ENCODE results near the gene WIZ. TPM values are rescaled to one million over a fixed set of nuclear protein-coding genes. Genes with fewer than 3 reads are reported as not detected.
A peak's percentile ranks its signal among the peaks of the same experiment; 100 is the strongest.

Gene WIZ
- total RNA-seq, 2 donors from 2014 or later = 13.4 to 14.8 TPM

DNA sequence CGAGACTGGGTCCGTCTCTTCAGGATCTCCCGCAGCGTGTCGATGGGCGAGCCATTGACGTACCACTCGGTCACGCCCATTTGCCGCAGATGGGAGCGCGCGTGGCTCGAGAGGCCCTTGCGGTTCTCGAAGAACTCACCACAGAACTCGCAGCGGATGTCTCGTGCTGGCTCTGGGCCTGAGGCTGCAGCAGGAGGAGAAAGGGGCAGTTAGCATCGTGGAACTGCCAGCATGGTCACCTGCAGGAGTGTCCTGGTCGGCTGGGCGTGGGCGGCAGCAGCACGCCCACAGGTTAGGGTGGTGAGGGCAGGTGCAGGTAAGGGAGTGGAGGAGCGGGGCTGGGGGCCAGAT is 22.4 kb downstream of the WIZ start:
- Mint-ChIP-seq H3K36me3 (ENCODE audit: insufficient read depth in 2 of 2) (peaks cover 20 to 30% of the 10 kb centered on the region in 2 donors), H3K4me1 (ENCODE audit: low read depth) (peaks cover 23% of the 10 kb centered on the region), H3K9me3 (no peaks in the 10 kb centered on the region), H3K27ac (no peak overlapping the region), H3K4me3 (no peak overlapping the region), H3K27me3 (ENCODE audit: low read depth) (no peaks in the 10 kb centered on the region)
- ATAC-seq (replicated peaks in 1 of 2) = no peak
- no peak for DNase-seq

- Mint-ChIP-seq H3K27ac (no peak overlapping the region), H3K36me3 (ENCODE audit: insufficient read depth in 2 of 2) (peaks cover 22 to 30% of the 10 kb centered on the region in 2 donors), H3K4me1 (ENCODE audit: low read depth) (peaks cover 20% of the 10 kb centered on the region), H3K27me3 (ENCODE audit: low read depth) (no peaks in the 10 kb centered on the region), H3K4me3 (no peak overlapping the region), H3K9me3 (no peaks in the 10 kb centered on the region)
- ATAC-seq (replicated peaks in 1 of 2) (no peak), DNase-seq (no peak)
Measured at GRCh38 chr19:15426485-15427349, 23.0 kb downstream of the WIZ start.

DNA sequence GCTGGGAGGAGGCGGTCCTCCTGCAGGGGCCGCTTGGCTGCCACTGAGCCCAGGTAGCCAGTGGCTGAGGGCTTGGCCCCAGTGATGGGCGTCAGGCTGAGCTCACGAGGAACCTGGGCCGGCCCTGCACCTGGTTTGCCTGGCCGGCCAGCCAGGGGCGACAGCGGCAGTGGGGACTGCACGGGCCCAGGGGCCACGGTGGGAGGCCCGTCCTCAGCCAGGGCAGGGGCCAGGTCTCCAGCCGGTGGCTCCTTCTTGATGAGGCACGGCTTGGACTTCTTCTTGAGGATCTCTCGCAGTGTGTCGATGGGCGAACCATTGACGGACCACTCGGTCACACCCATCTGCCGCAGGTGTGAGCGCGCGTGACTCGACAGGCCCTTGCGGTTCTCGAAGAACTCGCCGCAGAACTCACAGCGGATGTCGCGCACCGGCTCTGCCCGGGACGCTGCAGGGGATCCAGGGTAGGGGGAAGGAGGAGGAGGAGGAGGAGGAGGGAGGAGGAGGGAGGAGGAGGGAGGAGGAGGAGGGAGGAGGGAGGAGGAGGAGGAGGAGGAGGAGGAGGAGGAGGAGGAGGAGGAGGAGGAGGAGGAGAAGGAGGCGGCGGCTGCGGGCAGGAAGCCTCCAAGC is 24.3 kb downstream of the WIZ start:
- ATAC-seq (replicated peaks in 1 of 2) (no peak), DNase-seq (no peak)
- Mint-ChIP-seq H3K4me1 (ENCODE audit: low read depth) (peaks cover 7% of the 10 kb centered on the region), H3K36me3 (ENCODE audit: insufficient read depth in 2 of 2) (peaks cover 19 to 29% of the 10 kb centered on the region in 2 donors), H3K9me3 (no peaks in the 10 kb centered on the region), H3K4me3 (no peak overlapping the region), H3K27me3 (ENCODE audit: low read depth) (no peaks in the 10 kb centered on the region), H3K27ac (no peak overlapping the region)

- H3K27ac Mint-ChIP-seq = no peak overlapping the region
- H3K9me3 Mint-ChIP-seq = no peaks in the 10 kb centered on the region
- ATAC-seq (replicated peaks in 1 of 2) (no peak), DNase-seq (no peak)
- H3K27me3 Mint-ChIP-seq (ENCODE audit: low read depth) = no peaks in the 10 kb centered on the region
- H3K36me3 Mint-ChIP-seq (ENCODE audit: insufficient read depth in 2 of 2) = peaks cover 19 to 28% of the 10 kb centered on the region in 2 donors
- no peak overlapping the region for H3K4me3 Mint-ChIP-seq
- peaks cover 9% of the 10 kb centered on the region for H3K4me1 Mint-ChIP-seq (ENCODE audit: low read depth)
Measured at GRCh38 chr19:15424692-15425272, 25.0 kb downstream of the WIZ start.

- ATAC-seq (replicated peaks in 1 of 2) (no peak), DNase-seq (no peak)
- H3K4me3 Mint-ChIP-seq = no peak overlapping the region
- peaks cover 15% of the 10 kb centered on the region for H3K4me1 Mint-ChIP-seq (ENCODE audit: low read depth)
- H3K27me3 Mint-ChIP-seq (ENCODE audit: low read depth) = no peaks in the 10 kb centered on the region
- peaks cover 19 to 28% of the 10 kb centered on the region in 2 donors for H3K36me3 Mint-ChIP-seq (ENCODE audit: insufficient read depth in 2 of 2)
- no peaks in the 10 kb centered on the region for H3K9me3 Mint-ChIP-seq
- H3K27ac Mint-ChIP-seq = no peak overlapping the region
Measured at GRCh38 chr19:15424121-15424520, 25.6 kb downstream of the WIZ start.

- Mint-ChIP-seq H3K27me3 (ENCODE audit: low read depth) (no peaks in the 10 kb centered on the region), H3K36me3 (ENCODE audit: insufficient read depth in 2 of 2) (peaks cover 22 to 26% of the 10 kb centered on the region in 2 donors), H3K27ac (no peak overlapping the region), H3K4me1 (ENCODE audit: low read depth) (peaks cover 16% of the 10 kb centered on the region), H3K9me3 (no peaks in the 10 kb centered on the region), H3K4me3 (no peak overlapping the region)
- no peak for ATAC-seq (replicated peaks in 1 of 2)
- no peak for DNase-seq
Measured at GRCh38 chr19:15423130-15423529, 26.6 kb downstream of the WIZ start.

GRCh38 chr19:15422296-15423075 is 27.3 kb downstream of the WIZ start:
- no peak overlapping the region for H3K27ac Mint-ChIP-seq
- H3K4me1 Mint-ChIP-seq (ENCODE audit: low read depth) = peaks cover 22% of the 10 kb centered on the region
- H3K9me3 Mint-ChIP-seq = no peaks in the 10 kb centered on the region
- peaks cover 23 to 26% of the 10 kb centered on the region in 2 donors for H3K36me3 Mint-ChIP-seq (ENCODE audit: insufficient read depth in 2 of 2)
- ATAC-seq (replicated peaks in 1 of 2) (no peak), DNase-seq (no peak)
- H3K27me3 Mint-ChIP-seq (ENCODE audit: low read depth) = no peaks in the 10 kb centered on the region
- no peak overlapping the region for H3K4me3 Mint-ChIP-seq

DNA sequence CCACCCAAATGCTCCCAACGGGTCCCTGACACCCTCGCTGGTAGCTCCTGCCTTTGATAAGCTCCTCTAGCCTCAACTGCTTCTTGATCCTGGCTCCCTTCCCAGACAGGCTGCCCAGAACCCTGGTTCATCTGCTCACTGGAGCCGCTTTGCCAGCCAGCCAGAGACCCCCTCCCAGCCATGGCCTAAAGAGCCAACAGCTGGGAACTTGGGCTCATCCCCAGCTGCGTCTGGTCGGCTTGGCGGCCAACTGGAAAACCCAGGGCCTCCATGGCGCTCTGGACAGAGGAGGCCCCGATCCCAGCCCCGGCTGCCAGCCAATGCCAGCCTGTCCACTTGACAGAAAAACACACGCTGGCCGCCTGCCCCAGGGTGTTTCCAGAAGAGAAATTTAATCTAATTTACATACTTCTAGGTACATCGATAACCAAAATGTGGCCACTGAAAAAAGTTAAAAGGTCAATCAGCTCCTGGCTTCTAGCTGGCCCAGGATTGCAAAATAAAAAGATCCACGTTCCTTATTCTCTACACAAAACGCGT is 28.0 kb downstream of the WIZ start:
- Mint-ChIP-seq H3K36me3 (ENCODE audit: insufficient read depth in 2 of 2) (peaks cover 23 to 28% of the 10 kb centered on the region in 2 donors), H3K4me3 (no peak overlapping the region), H3K9me3 (no peaks in the 10 kb centered on the region), H3K27ac (no peak overlapping the region), H3K4me1 (ENCODE audit: low read depth) (peaks cover 25% of the 10 kb centered on the region), H3K27me3 (ENCODE audit: low read depth) (no peaks in the 10 kb centered on the region)
- ATAC-seq (replicated peaks in 1 of 2) = no peak
- no peak for DNase-seq

GRCh38 chr19:15421136-15421695 is 28.5 kb downstream of the WIZ start:
- Mint-ChIP-seq H3K4me1 (ENCODE audit: low read depth) (peaks cover 31% of the 10 kb centered on the region), H3K4me3 (no peak overlapping the region), H3K27me3 (ENCODE audit: low read depth) (no peaks in the 10 kb centered on the region), H3K36me3 (ENCODE audit: insufficient read depth in 2 of 2) (peaks cover 18 to 24% of the 10 kb centered on the region in 2 donors), H3K27ac (no peak overlapping the region), H3K9me3 (no peaks in the 10 kb centered on the region)
- ATAC-seq (replicated peaks in 1 of 2) = no peak
- DNase-seq = no peak

DNA sequence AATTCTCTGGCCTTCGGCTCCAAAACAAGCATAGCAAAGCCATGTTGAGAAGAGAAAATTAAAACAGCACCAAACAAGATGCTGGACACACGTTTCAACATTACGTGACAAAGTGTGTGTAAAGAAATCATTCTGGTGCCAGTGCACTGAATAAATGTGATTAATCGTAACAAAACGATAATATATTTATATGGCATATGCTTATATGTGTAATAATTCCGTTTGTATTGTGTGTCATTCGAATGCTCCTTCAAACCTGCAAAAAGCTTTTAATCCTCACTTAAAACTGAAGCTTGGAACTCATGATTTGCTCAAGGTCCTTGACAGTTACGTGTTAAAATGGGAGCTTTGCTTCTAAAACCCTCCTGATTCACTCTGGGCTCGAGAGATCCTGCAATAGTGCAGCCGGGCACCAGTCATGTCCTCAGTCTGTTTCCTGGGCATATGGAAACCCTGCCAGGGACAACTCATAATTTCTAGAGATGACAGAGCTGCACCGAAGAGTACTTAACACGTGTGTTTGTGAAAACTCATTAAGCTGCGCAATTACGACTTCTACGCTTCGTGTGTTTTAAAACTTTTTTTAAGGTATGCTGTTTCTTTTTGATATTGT is 30.2 kb downstream of the WIZ start:
- Mint-ChIP-seq H3K27ac (peak overlapping the region; percentile 97), H3K27me3 (ENCODE audit: low read depth) (no peaks in the 10 kb centered on the region), H3K36me3 (ENCODE audit: insufficient read depth in 2 of 2) (peaks cover 16 to 23% of the 10 kb centered on the region in 2 donors), H3K4me1 (ENCODE audit: low read depth) (peaks cover 40% of the 10 kb centered on the region), H3K4me3 (peak overlapping the region; percentile 91 to 98), H3K9me3 (no peaks in the 10 kb centered on the region)
- no peak for ATAC-seq (replicated peaks in 1 of 2)
- DNase-seq = no peak

- peak; percentile 97 to 100 for DNase-seq
- Mint-ChIP-seq H3K4me1 (ENCODE audit: low read depth) (peaks cover 46% of the 10 kb centered on the region), H3K36me3 (ENCODE audit: insufficient read depth in 2 of 2) (peaks cover 16 to 23% of the 10 kb centered on the region in 2 donors), H3K27me3 (ENCODE audit: low read depth) (no peaks in the 10 kb centered on the region), H3K27ac (peak within 1 kb of the TSS; percentile 97), H3K9me3 (no peaks in the 10 kb centered on the region), H3K4me3 (peak within 1 kb of the TSS; percentile 91 to 98)
- peak; percentile 96 to 97 for ATAC-seq (replicated peaks in 1 of 2)
Measured at GRCh38 chr19:15418579-15419412, 31.0 kb downstream of the WIZ start, which contains the start of gene AKAP8L. Gene AKAP8L, minus strand, starts transcription at chr19:15418988. Its CDS starts 65 bp downstream, at chr19:15418923.

Data from activated T-cell treated with anti-CD3 and anti-CD28 coated beads, Interleukin-2, amount 50 U/mL, for 72 hours (primary cell).